ENCODE data around the gene RHOH. TPM values are rescaled to one million over a fixed set of nuclear protein-coding genes. Genes with fewer than 3 reads are reported as not detected.
A peak's percentile ranks its signal among the peaks of the same experiment; 100 is the strongest.

The RHOH gene
- total and polyA plus RNA-seq, 9 of the 15 experiments (the other 6 are each of a cell fraction or from before 2014, with no cell fraction given): 14.3 to 37.7 (median 23.2) TPM

- TF ChIP-seq SIX5 (IDR thresholded peaks at IDR 0.05; ENCODE audit: borderline replicate concordance in 1 of 2, insufficient read depth in 1 of 2, low read depth in 1 of 2, low read length in 2 of 2): no peak
- no peak for TF ChIP-seq NCOA2 (IDR thresholded peaks at IDR 0.05; ENCODE audit: partially characterized antibody in 2 of 2)
- no peak for TF ChIP-seq HDAC8 (tag; IDR thresholded peaks at IDR 0.05)
- no peak for TF ChIP-seq ZFX (CRISPR knock-in tag; IDR thresholded peaks at IDR 0.05)
- no peak for TF ChIP-seq ZBTB33 (CRISPR knock-in tag; IDR thresholded peaks at IDR 0.05)
- no peak for TF ChIP-seq FIP1L1 (IDR thresholded peaks at IDR 0.05; ENCODE audit: low read depth, low read length, poor library complexity, severe bottlenecking)
- peak; percentile 80; the same call in 1 of the 2 replicates for TF ChIP-seq DMBX1 (CRISPR knock-in tag; IDR thresholded peaks at IDR 0.05; ENCODE audit: borderline replicate concordance)
- no peak for TF ChIP-seq ETS2 (tag; IDR thresholded peaks at IDR 0.05; ENCODE audit: borderline replicate concordance, poor library complexity, severe bottlenecking)
- TF ChIP-seq ZBTB17 (CRISPR knock-in tag; IDR thresholded peaks at IDR 0.05): no peak
- TF ChIP-seq ZNF407 (IDR thresholded peaks at IDR 0.05; ENCODE audit: low read depth): no peak
- no peak for TF ChIP-seq SNIP1 (IDR thresholded peaks at IDR 0.05; ENCODE audit: low read depth)
- no peak for TF ChIP-seq SRSF1 (IDR thresholded peaks at IDR 0.05; ENCODE audit: low read depth, low read length)
- TF ChIP-seq PATZ1 (CRISPR knock-in tag; IDR thresholded peaks at IDR 0.05; ENCODE audit: borderline replicate concordance): no peak
Measured at GRCh38 chr4:40205259-40206198, 8.7 kb downstream of the RHOH start (continued).

Measured in K562 (cell line).